Mesenchymal stem cell (in vitro differentiated cells and primary cell): Measurements from ENCODE around the gene MICAL3.
A peak's percentile ranks its signal among the peaks of the same experiment; 100 is the strongest.

ENCODE experiments used
- DNase-seq: peaks from one replicate; pipeline ENCODE4 v3.0.0-alpha.2; 2013
- H2AFZ ChIP-seq: one replicate; pipeline ENCODE4 v1.6.1; 2013; ENCODE audit warnings: low read depth, mild to moderate bottlenecking, control low read depth, inconsistent platforms, low read length, moderate library complexity
- H2AK5ac ChIP-seq: 2 replicates; pipeline ENCODE4 v1.6.1; 2013; ENCODE audit warnings: low read length, moderate library complexity, mild to moderate bottlenecking, inconsistent platforms; ENCODE audit not compliant: severe bottlenecking
- H2BK120ac ChIP-seq: one replicate; pipeline ENCODE4 v1.6.1; 2013; ENCODE audit warnings: low read depth, mild to moderate bottlenecking, inconsistent platforms, low read length, moderate library complexity
- H2BK12ac ChIP-seq, 2 experiments: one replicate each; pipeline ENCODE4 v1.6.1; 2013; ENCODE audit warnings: inconsistent platforms in 2 of 2, low read length in 2 of 2, mild to moderate bottlenecking in 2 of 2, moderate library complexity in 2 of 2, control low read depth in 1 of 2
- H2BK15ac ChIP-seq: one replicate; pipeline ENCODE4 v1.6.1; 2013; ENCODE audit warnings: mild to moderate bottlenecking, low read depth, inconsistent platforms; ENCODE audit not compliant: poor library complexity, severe bottlenecking
- H2BK5ac ChIP-seq: 2 replicates; pipeline ENCODE4 v1.6.1; 2013; ENCODE audit warnings: low read depth, mild to moderate bottlenecking, low read length, control low read depth, inconsistent platforms; ENCODE audit not compliant: poor library complexity, severe bottlenecking
- H3K14ac ChIP-seq, 2 experiments: one replicate each; pipeline ENCODE4 v1.6.1; 2013; ENCODE audit warnings: inconsistent platforms in 2 of 2, low read length in 2 of 2, control low read depth in 1 of 2, mild to moderate bottlenecking in 1 of 2, moderate library complexity in 1 of 2
- H3K18ac ChIP-seq, 2 experiments: one replicate each; pipeline ENCODE4 v1.6.1; 2013; ENCODE audit warnings: inconsistent platforms in 2 of 2, low read length in 2 of 2, control low read depth in 1 of 2, low read depth in 1 of 2, mild to moderate bottlenecking in 1 of 2
- H3K23ac ChIP-seq, 2 experiments: one replicate each; pipeline ENCODE4 v1.6.1; 2013; ENCODE audit warnings: inconsistent platforms in 2 of 2, low read length in 2 of 2, mild to moderate bottlenecking in 2 of 2, moderate library complexity in 2 of 2, control low read depth in 1 of 2
- H3K27ac ChIP-seq: 2 replicates; pipeline ENCODE4 v1.5.1; 2013; ENCODE audit warnings: mild to moderate bottlenecking, moderate library complexity, low read length, control low read depth, inconsistent platforms; ENCODE audit not compliant: poor library complexity, severe bottlenecking
- H3K27me3 ChIP-seq, 2 experiments: 2 replicates each; pipeline versions ENCODE4 v1.6.1 to v1.7.0; 2013; ENCODE audit warnings: low read length in 2 of 2, mild to moderate bottlenecking in 2 of 2, moderate library complexity in 2 of 2, control low read depth in 1 of 2, inconsistent platforms in 1 of 2; ENCODE audit not compliant: control insufficient read depth in 1 of 2, insufficient read depth in 1 of 2
- H3K36me3 ChIP-seq, 2 experiments: 2 replicates each; pipeline versions ENCODE4 v1.6.1 to v1.7.0; 2013; ENCODE audit warnings: low read length in 2 of 2, control low read depth in 1 of 2, inconsistent platforms in 1 of 2, low read depth in 1 of 2, mild to moderate bottlenecking in 1 of 2; ENCODE audit not compliant: insufficient read depth in 2 of 2, control insufficient read depth in 1 of 2
- H3K4ac ChIP-seq, 2 experiments: one replicate each; pipeline ENCODE4 v1.6.1; 2013; ENCODE audit warnings: inconsistent platforms in 2 of 2, low read length in 2 of 2, mild to moderate bottlenecking in 2 of 2, moderate library complexity in 2 of 2, control low read depth in 1 of 2, low read depth in 1 of 2
- H3K4me1 ChIP-seq: 2 replicates; pipeline ENCODE4 v1.6.1; 2013; ENCODE audit warnings: low read depth, low read length, control low read depth; ENCODE audit not compliant: control insufficient read depth, insufficient read depth
- H3K4me2 ChIP-seq: 2 replicates; pipeline ENCODE4 v1.6.1; 2013; ENCODE audit warnings: low read length, mild to moderate bottlenecking, inconsistent platforms; ENCODE audit not compliant: poor library complexity, severe bottlenecking
- H3K4me3 ChIP-seq, 2 experiments: 2 replicates each; pipeline versions ENCODE4 v1.5.1 to v1.7.0; 2013; ENCODE audit warnings: low read length in 2 of 2, mild to moderate bottlenecking in 2 of 2, control low read depth in 1 of 2, low read depth in 1 of 2; ENCODE audit not compliant: insufficient read depth in 1 of 2
- H3K79me1 ChIP-seq: replicated peaks from 2 replicates; pipeline ENCODE4 v1.6.1; 2013; ENCODE audit warnings: mild to moderate bottlenecking, control low read depth, low read length, inconsistent platforms; ENCODE audit not compliant: poor library complexity, severe bottlenecking
- H3K9ac ChIP-seq: 2 replicates; pipeline ENCODE4 v1.7.0; 2013; ENCODE audit warnings: mild to moderate bottlenecking, low read length, moderate library complexity
- H3K9me3 ChIP-seq: 2 replicates; pipeline ENCODE4 v1.7.0; 2013; ENCODE audit warnings: mild to moderate bottlenecking, low read length; ENCODE audit not compliant: control insufficient read depth
- H4K8ac ChIP-seq: one replicate; pipeline ENCODE4 v1.6.1; 2013; ENCODE audit warnings: inconsistent platforms, mild to moderate bottlenecking, low read length, moderate library complexity
- H4K91ac ChIP-seq: one replicate; pipeline ENCODE4 v1.6.1; 2013; ENCODE audit warnings: mild to moderate bottlenecking, low read length, inconsistent platforms
- WGBS: methylation state at CpG from one replicate; pipeline ENCODE4 v1.1.7; 2013; ENCODE audit warnings: mixed read lengths; 5-methylcytosine and 5-hydroxymethylcytosine counted together

Gene MICAL3

GRCh38 chr22:17920145-17920605, 104.2 kb downstream of the MICAL3 start:
- no peak overlapping the region for H2AFZ ChIP-seq
- H3K4me1 ChIP-seq: peaks cover 54% of the 10 kb centered on the region
- peaks cover 0 to 8% of the 10 kb centered on the region in 2 experiments for H3K36me3 ChIP-seq
- H3K4me3 ChIP-seq: no peak overlapping the region
- H4K91ac ChIP-seq: peak overlapping the region; percentile 30
- H2BK5ac ChIP-seq: no peak overlapping the region
- no peak overlapping the region for H3K4me2 ChIP-seq
- peaks cover 13% of the 10 kb centered on the region for H3K79me1 ChIP-seq
- H3K14ac ChIP-seq: no peak overlapping the region
- H4K8ac ChIP-seq: peak overlapping the region; percentile 62
- H3K27me3 ChIP-seq: no peaks in the 10 kb centered on the region
- H3K9ac ChIP-seq: no peak overlapping the region
- no peak overlapping the region for H2BK15ac ChIP-seq
- H2BK120ac ChIP-seq: no peak overlapping the region
- no peak overlapping the region for H2AK5ac ChIP-seq
- H3K4ac ChIP-seq: peak overlapping the region in 1 of 2 experiments; percentile 20
- no peak overlapping the region for H3K23ac ChIP-seq
- H3K27ac ChIP-seq: no peak overlapping the region
- 12% methylated on average over 15 of the region's 15 CpGs for WGBS
- H3K9me3 ChIP-seq: no peaks in the 10 kb centered on the region
- DNase-seq: peak; percentile 71
- H2BK12ac ChIP-seq: peak overlapping the region; percentile 33 to 73
- peak overlapping the region; percentile 73 to 85 for H3K18ac ChIP-seq

GRCh38 chr22:17919276-17920144, 104.9 kb downstream of the MICAL3 start:
- peaks cover 11% of the 10 kb centered on the region for H3K79me1 ChIP-seq
- H2BK12ac ChIP-seq: peak overlapping the region; percentile 44 to 73
- H2AK5ac ChIP-seq: no peak overlapping the region
- no peak overlapping the region for H3K9ac ChIP-seq
- no peak overlapping the region for H3K4me2 ChIP-seq
- peaks cover 0 to 9% of the 10 kb centered on the region in 2 experiments for H3K36me3 ChIP-seq
- DNase-seq: peak; percentile 21
- peak overlapping the region; percentile 27 for H2BK120ac ChIP-seq
- no peak overlapping the region for H3K4me3 ChIP-seq
- peak overlapping the region; percentile 62 for H4K8ac ChIP-seq
- H3K27me3 ChIP-seq: no peaks in the 10 kb centered on the region
- no peak overlapping the region for H2BK15ac ChIP-seq
- peak overlapping the region; percentile 73 to 85 for H3K18ac ChIP-seq
- no peaks in the 10 kb centered on the region for H3K9me3 ChIP-seq
- peak overlapping the region; percentile 20 to 34 for H3K4ac ChIP-seq
- WGBS: 64% methylated on average over 11 of the region's 11 CpGs
- peak overlapping the region; percentile 30 for H4K91ac ChIP-seq
- H3K4me1 ChIP-seq: peaks cover 51% of the 10 kb centered on the region
- H3K27ac ChIP-seq: no peak overlapping the region
- peak overlapping the region in 1 of 2 experiments; percentile 6 for H3K23ac ChIP-seq
- no peak overlapping the region for H3K14ac ChIP-seq
- H2BK5ac ChIP-seq: no peak overlapping the region
- no peak overlapping the region for H2AFZ ChIP-seq

- Histone ChIP-seq H2BK120ac (no peak overlapping the region), H3K18ac (no peak overlapping the region), H3K14ac (no peak overlapping the region), H3K9me3 (no peaks in the 10 kb centered on the region), H4K91ac (no peak overlapping the region), H3K27me3 (no peaks in the 10 kb centered on the region), H2BK15ac (no peak overlapping the region), H3K23ac (no peak overlapping the region), H2AK5ac (no peak overlapping the region), H3K4ac (no peak overlapping the region), H3K4me2 (no peak overlapping the region), H3K36me3 (peaks cover 0 to 9% of the 10 kb centered on the region in 2 experiments), H3K79me1 (peaks cover 11% of the 10 kb centered on the region), H3K9ac (no peak overlapping the region), H3K4me1 (peaks cover 48% of the 10 kb centered on the region), H3K4me3 (no peak overlapping the region), H2AFZ (no peak overlapping the region), H3K27ac (no peak overlapping the region), H2BK5ac (no peak overlapping the region), H2BK12ac (no peak overlapping the region), H4K8ac (no peak overlapping the region)
- 58% methylated on average over 5 of the region's 5 CpGs for WGBS
- peak; percentile 70 for DNase-seq
Measured at GRCh38 chr22:17918840-17919239, 105.5 kb downstream of the MICAL3 start.

GRCh38 chr22:17917490-17917983, 106.8 kb downstream of the MICAL3 start:
- Histone ChIP-seq H2AK5ac (peak overlapping the region; percentile 21), H3K79me1 (peaks cover 11% of the 10 kb centered on the region), H3K4me2 (no peak overlapping the region), H4K8ac (no peak overlapping the region), H2BK120ac (peak overlapping the region; percentile 27), H2BK15ac (no peak overlapping the region), H3K4me3 (no peak overlapping the region), H2BK12ac (peak overlapping the region in 1 of 2 experiments; percentile 50), H4K91ac (no peak overlapping the region), H3K4me1 (peaks cover 47% of the 10 kb centered on the region), H2AFZ (no peak overlapping the region), H2BK5ac (no peak overlapping the region), H3K4ac (no peak overlapping the region), H3K36me3 (peaks cover 0 to 9% of the 10 kb centered on the region in 2 experiments), H3K9me3 (no peaks in the 10 kb centered on the region), H3K27me3 (no peaks in the 10 kb centered on the region), H3K18ac (peak overlapping the region; percentile 3 to 40), H3K23ac (no peak overlapping the region), H3K14ac (peak overlapping the region in 1 of 2 experiments; percentile 68), H3K9ac (no peak overlapping the region), H3K27ac (no peak overlapping the region)
- 83% methylated on average over 6 of the region's 6 CpGs for WGBS
- no peak for DNase-seq
